NCI-H1436 (cell line): ENCODE measurements around the gene MCU.

Experiments used
- DNase-seq: peaks from one replicate; lab custom pipeline; 2025; lab: John Stamatoyannopoulos, UW

Gene MCU

DNA sequence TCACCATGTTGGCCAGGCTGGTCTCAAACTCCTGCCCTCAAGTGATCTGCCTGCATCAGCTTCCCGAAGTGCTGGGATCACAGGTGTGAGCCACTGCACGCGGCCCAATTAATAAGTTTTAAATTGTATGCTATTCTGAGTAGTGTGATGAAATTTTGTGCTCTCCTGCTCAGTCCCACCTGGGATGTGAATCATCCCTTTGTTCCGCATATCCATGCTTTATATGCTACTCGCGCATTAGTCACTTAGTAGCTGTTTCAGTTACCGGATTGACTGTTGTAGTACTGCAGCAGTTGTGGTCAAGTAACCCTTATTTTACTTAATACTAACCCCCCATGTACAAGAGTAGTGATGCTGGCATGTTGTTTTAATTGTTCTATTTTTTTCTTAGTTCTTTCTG, 154.3 kb downstream of the MCU start:
- no peak for DNase-seq

DNA sequence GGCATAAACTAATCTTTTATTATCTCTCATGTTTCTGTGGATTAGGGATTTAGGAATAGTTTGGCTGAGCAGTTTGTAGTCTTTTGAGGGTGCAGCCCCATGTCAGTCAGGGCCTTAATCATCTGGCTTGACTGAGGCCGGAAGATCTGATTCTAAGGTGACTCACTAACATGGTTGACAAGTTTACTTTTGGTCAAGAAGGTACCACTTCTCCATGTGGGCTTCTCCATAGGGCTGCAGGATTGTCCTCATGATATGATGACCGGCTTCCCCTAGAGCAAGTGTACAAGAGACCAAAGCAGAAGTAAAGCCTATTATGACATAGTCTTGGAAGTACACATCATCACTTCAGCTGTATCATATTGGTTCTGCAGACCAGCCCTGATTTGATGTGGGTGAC, 155.7 kb downstream of the MCU start:
- no peak for DNase-seq

DNA sequence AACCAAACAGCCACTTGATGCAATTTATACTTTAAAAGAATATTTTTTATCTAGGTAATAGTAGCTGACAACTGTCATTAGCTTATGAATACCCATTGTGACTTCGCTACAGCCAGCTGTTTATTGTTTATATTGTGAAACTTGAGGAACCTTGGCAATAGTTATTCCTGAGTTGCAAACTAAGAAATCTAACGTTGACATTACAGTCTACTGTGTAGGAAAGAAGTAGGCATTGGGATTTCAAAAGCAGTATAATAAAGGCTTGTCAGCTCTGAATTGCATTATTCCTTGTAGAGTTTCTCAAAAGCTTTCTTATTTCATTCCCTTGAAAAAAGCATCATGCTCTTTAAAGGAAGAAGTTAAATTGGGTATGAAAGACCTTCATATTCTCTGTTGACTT, 158.9 kb downstream of the MCU start:
- DNase-seq: no peak

DNA sequence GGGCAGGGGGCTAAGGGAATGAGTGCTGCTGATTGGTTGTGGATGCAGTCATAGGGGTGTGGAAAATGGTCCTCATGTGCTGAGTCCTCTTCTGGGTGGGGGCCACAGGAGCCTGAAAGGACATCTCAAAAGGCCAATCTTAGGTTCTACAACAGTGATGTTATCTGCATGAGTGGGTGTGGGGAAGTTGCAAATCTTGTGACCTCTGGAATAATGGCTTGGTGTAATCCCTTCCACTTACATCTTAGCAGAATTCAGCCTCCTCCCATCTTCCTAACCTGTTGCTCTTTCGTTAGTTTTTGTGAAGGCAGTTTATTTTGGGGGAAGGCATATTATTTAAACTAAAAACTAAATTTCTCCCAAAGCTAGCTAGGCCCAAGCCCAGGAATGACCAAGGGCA, 159.6 kb downstream of the MCU start:
- DNase-seq: no peak

DNA sequence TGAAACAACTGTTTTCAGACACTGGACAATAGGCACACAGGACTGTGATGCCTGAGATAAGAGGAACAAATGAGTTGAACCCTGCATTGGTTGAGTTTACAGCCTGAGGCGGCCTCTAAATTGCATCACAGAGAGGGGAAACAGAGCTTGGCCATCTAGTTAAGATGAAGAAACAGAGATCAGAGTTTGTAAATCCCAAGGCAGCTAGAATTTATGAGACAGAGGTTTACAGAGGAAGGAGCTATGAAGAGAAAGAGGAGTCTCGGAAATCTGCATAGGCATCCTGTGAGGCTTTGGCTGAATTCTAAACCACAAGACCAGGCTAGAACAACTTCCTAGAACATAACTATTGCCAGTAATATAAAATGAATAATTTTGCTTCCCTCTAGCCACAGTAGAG, 160.6 kb downstream of the MCU start:
- DNase-seq: no peak

DNA sequence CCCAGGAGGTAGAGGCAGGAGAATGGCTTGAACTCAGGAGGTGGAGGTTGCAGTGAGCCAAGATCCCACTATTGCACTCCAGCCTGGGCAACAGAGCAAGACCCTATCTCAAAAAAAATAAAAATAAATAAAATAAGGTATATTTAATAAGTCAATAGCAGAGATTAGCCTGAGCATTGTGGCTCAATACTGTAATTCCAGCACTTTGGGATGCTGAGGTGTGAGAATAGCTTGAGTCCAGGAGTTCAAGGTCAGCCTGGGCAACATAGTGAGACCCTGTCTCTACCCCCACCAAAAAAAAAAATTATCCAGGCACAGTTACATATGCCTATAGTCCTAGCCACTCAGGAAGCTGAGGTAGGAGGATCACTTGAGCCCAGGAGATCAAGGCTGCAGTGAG, 163.2 kb downstream of the MCU start:
- no peak for DNase-seq

DNA sequence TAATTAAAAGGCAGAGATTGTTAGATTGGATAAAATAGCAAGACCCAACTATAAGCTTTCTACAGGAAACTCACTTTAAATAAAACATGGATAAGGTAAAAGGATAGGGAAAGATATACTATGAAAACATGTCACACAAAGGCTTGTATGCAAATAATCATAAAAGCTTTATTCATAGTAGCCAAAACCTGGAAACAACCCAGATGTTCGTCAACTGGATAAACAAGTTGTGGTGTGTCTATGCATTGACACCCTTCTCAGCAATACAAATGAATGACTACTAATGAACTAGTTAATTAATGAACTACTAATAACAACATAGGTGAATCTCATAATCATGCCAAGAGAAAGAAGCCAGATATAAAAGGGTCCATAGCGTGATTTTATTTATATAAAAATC, 163.8 kb downstream of the MCU start:
- no peak for DNase-seq

DNA sequence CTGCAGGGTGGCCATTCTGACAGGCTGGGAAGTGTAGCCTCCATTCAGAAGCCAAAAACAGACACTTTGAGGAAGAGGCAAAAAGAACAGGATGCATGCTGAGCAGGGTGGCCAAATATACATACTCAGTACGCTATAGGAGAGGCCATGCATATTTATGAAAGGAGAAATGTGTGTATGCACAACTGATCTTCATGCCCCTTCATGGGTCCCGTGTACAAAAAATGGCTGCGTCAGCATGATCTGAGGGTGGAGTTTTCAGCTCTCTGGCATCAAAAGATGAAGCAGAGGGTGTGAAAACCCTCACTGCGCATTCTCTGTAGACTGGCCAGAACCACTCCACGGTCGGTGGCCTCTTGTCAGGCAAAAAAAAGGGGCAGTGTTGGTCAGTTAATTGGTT, 166.1 kb downstream of the MCU start:
- DNase-seq: no peak

DNA sequence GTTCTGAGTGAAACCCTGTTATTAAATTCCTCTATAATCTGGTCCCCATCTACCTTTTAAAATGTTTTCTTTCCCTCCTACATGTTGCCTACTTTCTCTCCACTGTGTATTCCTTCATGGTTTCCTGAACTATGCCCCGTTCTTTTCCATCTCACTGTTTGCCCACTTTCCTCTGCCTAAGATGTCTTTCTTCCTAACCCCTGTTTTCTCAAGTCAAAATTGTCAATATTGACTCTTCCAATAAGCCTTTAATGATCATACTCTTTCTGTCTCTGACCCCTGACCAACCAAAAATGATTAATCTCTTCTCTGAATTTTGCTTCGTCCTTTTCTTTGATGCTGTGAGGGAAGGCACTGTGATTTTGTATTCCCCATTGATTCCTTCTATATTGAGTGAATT, 171.0 kb downstream of the MCU start:
- no peak for DNase-seq

DNA sequence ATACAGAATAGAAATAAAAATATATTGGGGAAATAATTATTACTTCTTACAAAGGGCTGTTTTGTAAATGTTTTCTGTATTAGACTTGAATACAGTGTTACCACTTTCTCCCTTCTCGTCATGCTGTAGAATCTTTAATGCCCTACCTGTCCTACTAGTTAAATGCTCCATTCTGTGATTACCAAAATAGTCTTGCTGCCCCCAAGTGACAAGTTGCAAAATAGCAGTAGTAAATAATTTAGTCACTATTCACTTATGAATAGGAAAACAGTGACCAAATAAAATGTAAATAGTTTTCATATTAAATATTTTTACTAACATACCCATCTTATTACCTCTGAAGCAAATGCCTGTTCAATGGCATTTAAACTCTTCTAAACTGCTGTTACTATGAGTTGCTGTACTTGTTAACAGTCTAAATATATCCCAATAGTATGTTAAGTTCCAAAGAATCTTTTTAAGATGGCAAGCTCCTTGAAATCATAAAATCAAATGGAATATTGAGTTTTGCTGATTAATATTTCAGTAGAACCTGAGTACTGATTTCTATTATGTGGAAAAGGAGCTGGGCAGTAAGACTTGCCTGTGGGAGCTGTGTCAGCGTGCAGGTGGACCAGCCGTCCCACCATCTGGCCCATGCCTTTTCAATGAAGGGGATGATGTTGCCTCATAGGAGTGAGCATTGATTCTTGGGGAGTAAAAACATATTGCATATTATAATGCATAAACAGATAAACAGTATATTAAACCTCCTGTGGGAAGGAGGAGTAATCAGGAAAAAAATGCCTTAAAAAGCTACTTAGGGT, 183.5 kb downstream of the MCU start:
- DNase-seq: peak; percentile 6

DNA sequence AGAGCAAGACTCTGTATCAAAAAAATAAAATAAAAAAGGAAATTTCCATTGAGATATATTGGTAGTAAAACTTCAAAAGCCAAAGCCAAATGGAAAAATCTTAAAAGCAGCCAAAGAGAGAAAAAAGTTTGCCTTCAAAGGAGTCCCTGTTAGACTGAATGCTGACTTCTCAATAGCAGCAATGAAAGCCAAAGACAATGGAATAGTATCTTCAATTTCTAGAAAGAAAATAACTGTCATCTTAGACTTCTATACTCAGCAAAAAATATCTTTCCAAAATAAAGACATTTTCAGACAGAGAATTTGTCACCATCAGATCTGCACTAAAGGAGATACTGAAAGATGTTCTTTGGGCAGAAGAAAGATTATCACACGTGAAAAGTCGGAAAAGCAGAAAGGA, 187.3 kb downstream of the MCU start:
- DNase-seq: no peak

DNA sequence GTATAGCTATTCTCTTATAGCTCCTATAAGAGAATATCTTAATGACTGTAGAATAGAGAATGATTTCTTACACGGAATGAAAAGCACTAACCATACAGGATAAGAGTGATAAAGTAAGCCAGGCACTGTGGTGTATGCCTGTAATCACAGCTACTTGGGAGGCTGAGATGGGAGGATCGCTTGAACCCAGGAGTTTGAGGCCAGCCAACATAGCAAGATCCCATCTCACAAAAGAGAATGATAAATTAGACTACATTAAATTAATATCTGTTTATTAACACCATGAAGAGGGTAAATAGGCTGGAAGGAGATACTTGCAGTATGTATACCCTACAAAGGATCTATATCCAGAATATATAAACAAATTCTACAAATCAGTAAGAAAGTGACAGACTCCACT, 189.3 kb downstream of the MCU start:
- no peak for DNase-seq

DNA sequence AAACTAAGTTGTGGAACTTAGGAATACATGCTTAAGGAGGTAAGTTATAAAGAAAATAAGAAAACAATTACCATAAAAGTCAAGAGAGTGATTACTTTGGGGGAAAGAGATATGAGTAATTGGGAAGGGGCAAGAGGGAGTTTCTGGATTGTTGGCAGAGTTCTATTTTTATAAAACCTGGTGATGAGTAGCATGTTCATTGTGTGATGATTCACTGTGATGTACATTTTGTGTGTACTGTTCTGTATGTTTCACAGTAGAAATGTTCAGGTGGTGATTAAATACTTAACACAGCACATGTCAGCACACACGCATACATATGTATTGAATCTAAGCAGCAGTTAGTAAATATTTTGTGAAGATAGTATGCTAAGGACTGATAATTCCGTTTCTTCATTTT, 191.9 kb downstream of the MCU start:
- no peak for DNase-seq

DNA sequence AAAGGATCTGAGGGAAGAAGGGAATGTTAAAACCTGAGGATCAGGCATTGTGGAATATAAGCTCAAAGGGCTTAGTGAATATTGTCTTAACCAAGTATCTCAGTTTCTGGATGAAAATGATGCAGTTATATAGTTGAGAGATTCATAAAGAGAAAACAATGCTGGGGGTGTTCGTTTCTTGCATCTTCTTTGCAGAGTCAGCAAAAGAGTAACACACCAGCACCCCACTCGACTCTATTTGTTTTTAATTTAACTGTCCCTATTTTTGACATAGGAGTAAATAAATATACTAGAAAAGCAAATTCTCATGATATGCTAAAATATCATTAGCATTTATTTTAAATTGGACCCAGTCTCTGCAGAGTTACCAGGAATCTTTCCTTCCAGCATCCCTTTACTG, 194.0 kb downstream of the MCU start:
- DNase-seq: no peak

DNA sequence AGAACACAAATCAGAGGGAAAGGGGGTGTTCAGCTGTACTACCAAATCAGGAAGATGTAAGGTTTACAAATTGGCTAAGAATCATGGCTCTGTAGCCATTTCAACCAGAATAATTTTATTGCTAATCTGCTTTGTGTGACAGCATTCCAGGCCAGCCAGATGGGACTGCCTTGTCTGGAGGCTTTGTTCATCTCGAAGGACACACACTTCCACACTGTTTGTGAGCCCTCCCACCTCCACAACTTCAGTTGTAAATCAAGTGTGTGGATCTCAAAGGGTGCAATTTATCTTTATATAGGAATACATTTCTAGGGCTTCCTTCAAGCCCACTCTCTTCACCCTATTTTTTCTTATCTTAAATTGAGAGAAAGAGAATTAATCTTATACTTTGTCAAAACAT, 194.7 kb downstream of the MCU start:
- DNase-seq: no peak

DNA sequence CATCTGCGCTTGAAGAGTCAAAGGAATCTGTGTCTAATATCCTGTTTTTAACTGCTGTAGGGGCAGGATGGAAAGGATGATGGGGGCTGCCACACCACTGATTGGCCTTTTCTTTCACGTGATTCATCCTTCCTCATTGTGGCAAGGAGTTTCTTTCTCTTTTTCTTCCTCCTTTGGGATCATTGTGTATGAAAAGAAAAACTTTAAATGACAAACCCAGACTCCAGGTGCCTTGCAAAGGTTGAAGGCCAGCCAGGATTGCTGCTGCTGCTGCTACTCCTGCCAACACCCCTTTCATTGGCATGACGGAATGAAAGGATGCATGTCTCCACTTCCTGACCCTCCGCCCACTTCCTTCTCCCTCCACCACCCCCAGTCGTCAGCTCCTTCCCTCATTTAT, 195.1 kb downstream of the MCU start:
- DNase-seq: no peak

DNA sequence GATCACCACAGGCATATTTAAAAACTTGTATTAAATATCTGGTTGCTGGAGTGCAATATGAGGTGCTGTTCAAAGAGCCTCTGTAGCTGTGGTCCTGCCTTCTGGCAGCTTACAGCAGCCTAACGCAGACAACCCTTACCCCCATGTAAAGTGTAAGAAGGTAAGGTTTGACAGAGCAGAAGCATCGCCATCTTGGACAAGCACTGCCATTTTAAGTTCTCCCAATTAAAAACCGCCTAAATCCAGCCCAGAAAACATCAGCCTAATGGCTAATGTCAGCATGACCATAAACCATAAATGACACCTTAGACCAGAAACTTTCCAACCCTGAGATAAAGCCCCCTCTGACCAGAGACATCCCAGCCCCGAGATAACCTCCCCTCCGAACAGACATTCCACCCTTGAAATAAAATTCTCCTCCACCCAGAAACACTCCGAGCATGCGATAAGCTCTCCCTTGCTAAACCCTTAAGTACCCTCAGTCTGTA, 196.3 kb downstream of the MCU start:
- no peak for DNase-seq

DNA sequence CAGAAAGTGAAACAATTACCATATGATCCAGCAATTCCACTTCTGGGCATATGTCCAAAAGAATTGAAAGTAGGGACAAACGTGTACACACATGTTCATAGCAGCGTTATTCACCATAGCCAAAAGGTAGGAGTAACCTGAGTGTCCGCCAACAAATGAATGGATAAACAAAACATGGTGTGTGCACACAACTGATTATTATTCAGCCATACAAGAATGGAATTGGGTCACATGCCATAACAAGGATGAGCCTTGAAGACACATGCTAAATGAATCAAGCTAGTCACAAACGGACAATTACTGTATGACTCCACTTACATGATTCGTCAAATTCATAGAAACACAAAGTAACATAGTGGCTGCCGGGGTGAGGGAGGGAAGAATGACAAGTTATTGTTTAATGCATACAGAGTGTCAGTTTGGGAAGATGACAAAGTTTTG, 197.5 kb downstream of the MCU start:
- no peak for DNase-seq

DNA sequence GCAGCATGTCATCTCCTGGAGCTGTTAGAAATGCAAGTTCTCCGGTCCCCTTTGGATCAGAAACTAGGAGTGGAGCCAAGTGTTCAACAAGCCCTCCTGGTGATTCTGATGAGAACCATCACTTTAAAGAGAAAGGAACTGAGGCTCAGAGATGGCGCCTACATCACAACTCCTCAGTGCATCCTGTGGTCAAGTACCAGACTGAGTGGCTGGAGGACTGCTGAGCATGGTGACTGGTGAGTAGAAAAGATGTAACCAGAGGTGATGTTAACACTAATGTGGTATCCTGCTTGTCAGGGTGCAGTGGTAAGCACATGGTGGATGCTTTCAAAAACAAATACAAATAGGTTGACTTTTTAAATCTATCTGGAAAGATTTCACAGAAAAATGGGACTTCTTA, 198.1 kb downstream of the MCU start:
- no peak for DNase-seq

DNA sequence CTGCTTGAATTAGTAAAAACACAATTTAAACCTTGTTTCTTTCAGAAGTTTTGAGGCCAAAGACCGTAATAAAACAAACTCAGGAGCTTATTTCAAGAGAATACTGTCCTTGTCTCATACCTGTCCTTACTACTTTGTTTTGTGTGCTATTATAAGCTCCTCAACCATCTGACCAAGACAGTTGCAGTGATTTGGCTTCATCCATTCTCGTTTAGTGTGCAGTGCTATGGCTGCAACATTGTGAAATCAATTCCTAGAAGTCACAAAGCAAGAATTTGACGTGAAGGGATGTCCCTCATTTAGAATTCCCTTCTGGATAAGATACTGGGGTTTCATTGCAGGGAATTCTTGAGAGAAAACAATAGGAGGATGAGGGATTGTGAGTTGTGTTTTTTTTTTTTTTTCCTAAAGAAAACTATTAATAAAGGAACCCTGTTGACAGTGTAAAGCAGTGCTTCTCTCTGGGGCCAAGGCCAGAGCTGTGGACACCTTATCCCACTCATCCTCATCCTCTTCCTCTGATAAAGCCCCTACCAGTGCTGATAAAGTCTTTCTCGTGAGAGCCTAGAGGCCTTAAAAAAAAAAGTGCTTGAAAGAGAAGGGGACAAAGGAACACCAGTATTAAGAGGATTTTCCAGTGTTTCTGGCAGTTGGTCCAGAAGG, 201.3 kb downstream of the MCU start, which contains the start of gene OIT3:
Gene OIT3 (plus strand): TSS at position 604 of the 663 bp plus-strand sequence. CDS start 60 bp downstream, outside the sequence.
- DNase-seq: no peak

DNA sequence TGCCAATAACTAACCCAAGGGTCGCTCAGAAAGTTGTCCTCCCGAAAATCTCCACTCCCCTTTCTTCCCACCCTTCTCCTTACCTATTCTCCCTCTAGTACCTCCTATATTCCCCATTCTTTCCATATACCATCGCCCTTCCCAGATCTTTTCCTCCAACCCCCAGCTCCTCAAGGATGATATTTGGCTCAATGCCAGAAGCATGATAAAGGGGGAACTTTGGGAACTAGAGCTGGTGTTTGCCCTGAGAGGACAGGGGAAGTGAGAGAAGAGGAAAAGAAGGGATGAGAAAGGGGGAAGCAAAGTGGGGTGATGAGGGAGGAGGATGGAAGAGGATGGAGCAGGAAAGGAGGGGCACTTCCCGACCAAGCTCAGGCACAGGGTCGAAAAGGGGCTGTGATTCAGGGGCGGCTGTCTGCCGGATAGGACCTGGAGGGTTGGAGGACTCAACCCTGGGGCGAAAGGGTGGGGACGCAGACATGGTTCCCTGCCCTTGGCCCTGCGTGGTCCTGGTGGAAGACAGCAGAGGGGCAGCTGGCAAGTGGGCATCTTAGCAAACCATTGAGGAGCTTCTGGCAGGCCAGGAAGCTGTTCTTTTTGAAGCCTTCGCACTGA, 203.4 kb downstream of the MCU start:
- no peak for DNase-seq

DNA sequence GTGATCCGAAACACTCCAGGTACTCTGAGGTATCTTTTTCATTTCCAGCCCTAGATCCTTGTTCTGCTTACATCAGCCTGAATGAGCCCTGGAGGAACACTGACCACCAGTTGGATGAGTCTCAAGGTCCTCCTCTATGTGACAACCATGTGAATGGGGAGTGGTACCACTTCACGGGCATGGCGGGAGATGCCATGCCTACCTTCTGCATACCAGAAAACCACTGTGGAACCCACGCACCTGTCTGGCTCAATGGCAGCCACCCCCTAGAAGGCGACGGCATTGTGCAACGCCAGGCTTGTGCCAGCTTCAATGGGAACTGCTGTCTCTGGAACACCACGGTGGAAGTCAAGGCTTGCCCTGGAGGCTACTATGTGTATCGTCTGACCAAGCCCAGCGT, 206.7 kb downstream of the MCU start:
- DNase-seq: no peak

DNA sequence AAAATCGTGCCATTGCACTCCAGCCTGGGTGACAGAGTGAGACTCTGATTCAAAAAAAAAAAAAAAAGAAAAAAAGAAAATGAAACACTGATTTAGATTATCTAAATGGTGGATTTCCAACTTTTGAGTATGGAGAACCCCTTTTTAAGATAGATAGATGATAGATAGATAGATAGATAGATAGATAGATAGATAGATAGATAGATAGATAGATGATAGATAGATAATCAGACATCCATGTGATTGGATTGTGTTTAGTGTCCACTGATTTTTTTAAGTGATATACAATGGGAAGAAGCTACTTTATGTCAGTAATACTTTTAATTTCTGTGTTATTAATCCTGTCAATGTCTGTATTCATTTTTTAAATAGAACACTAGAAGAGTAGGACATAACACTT, 207.6 kb downstream of the MCU start:
- DNase-seq: no peak
